ENCODE results near the gene FYB1. TPM values are rescaled to one million over a fixed set of nuclear protein-coding genes. Genes with fewer than 3 reads are reported as not detected.

The FYB1 gene
- total and polyA plus RNA-seq, 2 of the 8 experiments (the other 6 are each of a cell fraction or from before 2014, with no cell fraction given): not detected

DNA sequence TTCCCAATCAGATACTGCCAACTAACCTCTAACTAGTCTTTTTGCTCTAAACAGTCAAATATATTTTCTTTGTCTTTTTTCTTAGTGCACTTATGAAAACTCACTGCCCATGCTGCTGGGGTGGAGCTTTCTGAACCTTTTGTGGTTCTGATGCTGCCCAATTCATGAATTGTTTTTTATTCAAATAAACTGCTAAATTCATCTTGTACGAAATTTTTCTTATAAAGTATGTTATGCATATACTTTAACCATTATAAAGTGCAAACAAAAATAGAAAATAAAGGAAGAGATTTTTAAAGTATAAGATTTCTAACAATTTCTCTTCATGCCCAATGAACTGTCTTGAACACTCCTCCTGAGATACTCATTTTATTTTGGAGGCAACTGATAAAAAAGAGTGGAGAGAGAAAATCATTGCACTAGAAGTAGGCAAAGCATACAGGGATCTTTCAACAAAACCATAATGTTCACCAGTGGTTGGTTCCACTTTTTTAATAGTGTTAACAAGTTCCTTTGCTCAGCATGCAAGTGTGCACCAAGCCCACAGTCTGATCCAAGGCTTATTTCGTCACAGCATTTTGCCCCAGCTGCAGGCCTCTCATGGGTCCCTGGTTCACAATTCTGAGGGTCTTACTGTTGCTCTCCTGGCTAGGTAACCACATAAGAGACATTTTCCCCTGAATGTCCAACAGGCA is 6.2 kb upstream of the FYB1 start:
- TF ChIP-seq CEBPB (IDR thresholded peaks at IDR 0.05; ENCODE audit: low read depth, low read length) (no peak), SIRT6 (IDR thresholded peaks at IDR 0.05; ENCODE audit: low read length) (no peak), POU5F1 (IDR thresholded peaks at IDR 0.05; ENCODE audit: low read depth, low read length) (no peak), HDAC2 (IDR thresholded peaks at IDR 0.05; ENCODE audit: borderline replicate concordance in 1 of 2, low read depth in 2 of 2, low read length in 2 of 2) (no peak), SP1 (IDR thresholded peaks at IDR 0.05; ENCODE audit: low read depth, low read length) (no peak), JUND (IDR thresholded peaks at IDR 0.05; ENCODE audit: low read length) (no peak), EGR1 (IDR thresholded peaks at IDR 0.05; ENCODE audit: borderline replicate concordance, low read depth, low read length) (no peak), JUN (IDR thresholded peaks at IDR 0.05; ENCODE audit: low read depth, low read length) (no peak), SAP30 (IDR thresholded peaks at IDR 0.05; ENCODE audit: insufficient read depth, insufficient replicate concordance, low read length) (no peak)
- TF ChIP-seq, protein P1, sequence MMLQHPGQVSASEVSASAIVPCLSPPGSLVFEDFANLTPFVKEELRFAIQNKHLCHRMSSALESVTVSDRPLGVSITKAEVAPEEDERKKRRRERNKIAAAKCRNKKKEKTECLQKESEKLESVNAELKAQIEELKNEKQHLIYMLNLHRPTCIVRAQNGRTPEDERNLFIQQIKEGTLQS (IDR thresholded peaks at IDR 0.05; ENCODE audit: insufficient read depth, low read depth, low read length): no peak
- Histone ChIP-seq H3K4ac (replicated peaks; ENCODE audit: insufficient read length, low read depth, low read length) (no peak overlapping the region), H3K9me3 (ENCODE audit: insufficient read depth in 2 of 2, low read depth in 1 of 2, low read length in 1 of 2) (no peaks in the 10 kb centered on the region), H2AK5ac (ENCODE audit: low read depth, low read length) (no peak overlapping the region), H3K9ac (replicated peaks in 1 of 4; ENCODE audit: extremely low read depth in 1 of 4, low read depth in 3 of 4, low read length in 3 of 4) (no peak overlapping the region), H3K79me2 (ENCODE audit: control insufficient read depth in 1 of 2, insufficient read depth in 2 of 2, low read length in 2 of 2) (no peaks in the 10 kb centered on the region), H4K5ac (ENCODE audit: insufficient read length, low read depth, low read length) (no peak overlapping the region), H3K4me2 (ENCODE audit: insufficient read depth in 1 of 2, low read depth in 2 of 2, low read length in 2 of 2) (no peak overlapping the region), H3K23ac (ENCODE audit: insufficient read length) (no peak overlapping the region), H3K4me1 (replicated peaks in 1 of 4; ENCODE audit: control insufficient read depth in 3 of 4, insufficient read depth in 4 of 4, low read length in 3 of 4) (peaks cover 0 to 3% (median 0%) of the 10 kb centered on the region in 4 experiments; a peak in 1 of 7 replicates), H3K27ac (ENCODE audit: low read depth, low read length) (no peak overlapping the region), H2BK120ac (replicated peaks; ENCODE audit: low read depth, low read length) (no peak overlapping the region), H4K91ac (replicated peaks; ENCODE audit: insufficient read length, low read length) (no peak overlapping the region), H2BK5ac (ENCODE audit: low read depth, low read length) (no peak overlapping the region), H3K79me1 (ENCODE audit: low read depth, low read length) (no peaks in the 10 kb centered on the region), H2AFZ (ENCODE audit: low read length) (0 out of 2 replicates have a peak overlapping the region, but pooled peaks have one; percentile 8), H3K56ac (replicated peaks; ENCODE audit: insufficient read length, low read depth, low read length) (no peak overlapping the region), H2BK15ac (ENCODE audit: low read length) (no peak overlapping the region), H3K27me3 (replicated peaks in 1 of 4; ENCODE audit: control insufficient read depth in 3 of 4, extremely low read depth in 1 of 4, insufficient read depth in 3 of 4, low read length in 3 of 4) (no peaks in the 10 kb centered on the region), H3K36me3 (ENCODE audit: control insufficient read depth in 2 of 4, insufficient read depth in 4 of 4, low read length in 3 of 4) (no peaks in the 10 kb centered on the region), H2BK20ac (ENCODE audit: low read length) (no peak overlapping the region), H4K8ac (ENCODE audit: extremely low read depth, insufficient read depth, low read length) (no peak overlapping the region), H2BK12ac (ENCODE audit: low read depth, low read length) (no peak overlapping the region), H3K14ac (ENCODE audit: insufficient read length) (no peak overlapping the region), H3K4me3 (ENCODE audit: extremely low read depth in 1 of 4, insufficient read depth in 2 of 4, low read depth in 3 of 4, low read length in 4 of 4) (no peak overlapping the region), H3K18ac (ENCODE audit: extremely low read depth, low read length) (no peak overlapping the region), H4K20me1 (replicated peaks in 1 of 2; ENCODE audit: control insufficient read depth in 1 of 2, insufficient read depth in 2 of 2, low read length in 2 of 2) (no peaks in the 10 kb centered on the region), H3K23me2 (ENCODE audit: low read depth, low read length) (no peaks in the 10 kb centered on the region)
- 87% methylated on average over 2 of the region's 2 CpGs; no CpG with 5 or more reads in 1 of the 2 experiments for WGBS, 2 experiments (ENCODE audit: extremely low coverage in 1 of 2, insufficient coverage in 1 of 2, insufficient read length in 1 of 2, insufficient replicate concordance in 2 of 2, low coverage in 1 of 2, low lambda C conversion rate in 2 of 2, missing lambda C conversion rate in 1 of 2)
- FAIRE-seq: no peak
- ChIA-PET POLR2A (ENCODE audit: partially characterized antibody) (interaction anchor here (0.5 kb wide), 1 partner anchor 44 kb away, joined by 3 read pairs; no protein-coding TSS in a partner anchor), CTCF (ENCODE audit: partially characterized antibody) (interaction anchor here (0.8 to 2.7 kb wide), 3 partner anchors 8 to 72 kb away, joined by 3 to 17 read pairs (median 3); no protein-coding TSS in a partner anchor)
- DNase-seq (ENCODE audit: low read depth in 1 of 2, low spot score in 2 of 2): no peak

All from H1 (cell line).